HepG2 (cell line): ENCODE data around the gene RILP. TPM values are rescaled to one million over a fixed set of nuclear protein-coding genes. Genes with fewer than 3 reads are reported as not detected.
A peak's percentile ranks its signal among the peaks of the same experiment; 100 is the strongest.

ENCODE experiments used
- MAFG ChIP-seq: sonication (generic); formaldehyde crosslinking; IDR thresholded peaks from 2 replicates; pipeline ENCODE4 v1.5.1; 2020; ENCODE audit warnings: mild to moderate bottlenecking, missing genetic modification reagents
- RNF219 ChIP-seq: sonication (generic); formaldehyde crosslinking; IDR thresholded peaks from 2 replicates; pipeline ENCODE4 v1.5.0; 2020; ENCODE audit warnings: mild to moderate bottlenecking, missing genetic modification reagents
- SMC3 ChIP-seq: IDR thresholded peaks from 2 replicates; pipeline ENCODE4 v1.6.1; 2011; ENCODE audit warnings: low read length, improper control_type of control experiment
- ZBTB10 ChIP-seq: sonication (generic); formaldehyde crosslinking; IDR thresholded peaks from 2 replicates; pipeline ENCODE4 v1.4.0; 2020; ENCODE audit warnings: missing genetic modification reagents, borderline replicate concordance
- ZBTB2 ChIP-seq: sonication (generic); formaldehyde crosslinking; IDR thresholded peaks from 2 replicates; pipeline ENCODE4 v1.8.0; 2022; ENCODE audit warnings: low read depth, missing genetic modification reagents
- ZBTB40 ChIP-seq, 2 experiments: fragments of 450-650 bp in 1 of 2; sonication (generic) in 1 of 2; formaldehyde crosslinking in 1 of 2; IDR thresholded peaks; 2 replicates each; pipeline versions ENCODE4 v1.6.1 to v1.8.0; 2016 to 2022; ENCODE audit warnings: antibody characterized with exemption in 1 of 2, mild to moderate bottlenecking in 1 of 2, missing genetic modification reagents in 1 of 2
- ZNF557 ChIP-seq: sonication (generic); formaldehyde crosslinking; IDR thresholded peaks from 2 replicates; pipeline ENCODE4 v1.4.0; 2020; ENCODE audit warnings: missing genetic modification reagents
- ZNF83 ChIP-seq: sonication (generic); formaldehyde crosslinking; IDR thresholded peaks from 2 replicates; pipeline ENCODE4 v1.4.0; 2020; ENCODE audit warnings: missing genetic modification reagents, mild to moderate bottlenecking, borderline replicate concordance
- polyA plus RNA-seq, 8 experiments: library from polyadenylated mRNA; depleted of rRNA in 3 of 8; stranded (reverse) in 7 of 8; unstranded in 1 of 8; fragments of >200 nt; fragmentation: Illumina TruSeq in 4 of 8; extraction: Trizol in 4 of 8; gene quantifications; 2 replicates each; pipeline versions ENCODE4 v1.2.1 to v1.2.3, GENCODE V29; 2011 to 2016; ENCODE audit warnings: low read depth in 4 of 8, missing spikeins in 1 of 8, mixed read lengths in 1 of 8; ENCODE audit not compliant: insufficient read depth in 1 of 8
- total RNA-seq, 5 experiments: library from RNA; depleted of rRNA; stranded (reverse); fragments of >200 nt; fragmentation: Illumina TruSeq; extraction: Trizol; gene quantifications; 2 replicates each; pipeline ENCODE4 v1.2.3, GENCODE V29; 2016; ENCODE audit warnings: low read depth in 1 of 5
- TF ChIP-seq, protein P1 (sequence below): sonication (generic); formaldehyde crosslinking; IDR thresholded peaks from 2 replicates; pipeline ENCODE4 v1.9.0; 2022; ENCODE audit warnings: low read depth, missing genetic modification reagents

Gene RILP
- total and polyA plus RNA-seq, 2 of the 13 experiments (the other 11 are each of a cell fraction or from before 2014, with no cell fraction given) = 6.6 to 8.1 TPM

DNA sequence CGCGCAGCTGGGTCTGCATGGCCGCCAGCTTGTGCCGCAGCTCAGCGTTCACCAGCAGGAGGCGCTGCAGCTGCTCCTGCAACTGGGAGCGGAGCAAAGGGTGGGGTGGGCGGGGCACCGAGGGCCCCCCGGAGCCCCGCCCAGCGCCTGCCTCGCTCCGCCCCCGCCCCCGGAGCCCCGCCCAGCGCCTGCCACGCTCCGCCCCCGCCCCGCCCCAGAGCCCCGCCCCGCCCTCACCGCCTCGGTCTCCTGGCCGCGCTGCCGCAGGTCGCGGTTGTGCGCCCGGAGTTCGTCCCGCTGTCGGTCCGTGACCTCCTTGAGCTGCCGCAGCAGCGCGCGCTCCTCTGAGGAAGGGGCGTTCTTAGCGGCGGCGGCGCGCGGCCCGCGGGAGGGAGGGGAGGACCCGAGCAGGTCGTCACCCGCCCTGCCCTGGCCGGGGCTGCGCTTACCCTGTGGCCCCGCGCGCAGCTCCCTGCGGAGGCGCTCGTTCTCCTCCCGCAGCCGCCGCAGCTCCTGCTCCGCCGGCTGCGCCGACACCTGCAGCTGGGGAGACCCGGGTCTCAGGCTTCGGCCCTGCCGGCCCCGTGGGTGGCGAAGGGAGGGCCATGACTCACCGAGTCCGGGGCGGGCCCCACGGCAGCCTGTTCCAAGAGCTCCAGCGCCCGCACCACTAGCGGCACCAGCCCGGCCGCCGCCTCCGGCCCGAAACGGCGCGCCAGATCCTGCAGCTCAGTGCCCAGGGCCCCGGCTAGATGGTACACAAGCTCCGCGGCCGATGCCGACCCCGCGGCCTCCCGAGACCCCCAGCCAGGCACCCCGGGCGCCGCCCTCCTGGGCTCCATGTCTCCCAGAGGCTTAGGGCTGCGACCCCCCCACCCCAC, 463 bp downstream of the RILP start (continued):
- TF ChIP-seq ZBTB40 (IDR thresholded peaks at IDR 0.05) = no peak
- TF ChIP-seq ZBTB40 (CRISPR knock-in tag; IDR thresholded peaks at IDR 0.05) = peak; percentile 56
- no peak for TF ChIP-seq ZNF557
- no peak for TF ChIP-seq ZNF83 (CRISPR knock-in tag)
- TF ChIP-seq ZBTB2 (CRISPR knock-in tag) = peak; percentile 79
- TF ChIP-seq, protein P1, sequence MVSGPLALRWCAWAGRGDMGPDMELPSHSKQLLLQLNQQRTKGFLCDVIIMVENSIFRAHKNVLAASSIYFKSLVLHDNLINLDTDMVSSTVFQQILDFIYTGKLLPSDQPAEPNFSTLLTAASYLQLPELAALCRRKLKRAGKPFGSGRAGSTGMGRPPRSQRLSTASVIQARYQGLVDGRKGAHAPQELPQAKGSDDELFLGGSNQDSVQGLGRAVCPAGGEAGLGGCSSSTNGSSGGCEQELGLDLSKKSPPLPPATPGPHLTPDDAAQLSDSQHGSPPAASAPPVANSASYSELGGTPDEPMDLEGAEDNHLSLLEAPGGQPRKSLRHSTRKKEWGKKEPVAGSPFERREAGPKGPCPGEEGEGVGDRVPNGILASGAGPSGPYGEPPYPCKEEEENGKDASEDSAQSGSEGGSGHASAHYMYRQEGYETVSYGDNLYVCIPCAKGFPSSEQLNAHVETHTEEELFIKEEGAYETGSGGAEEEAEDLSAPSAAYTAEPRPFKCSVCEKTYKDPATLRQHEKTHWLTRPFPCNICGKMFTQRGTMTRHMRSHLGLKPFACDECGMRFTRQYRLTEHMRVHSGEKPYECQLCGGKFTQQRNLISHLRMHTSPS (CRISPR knock-in tag) = no peak; the same call in 1 of the 2 replicates
- TF ChIP-seq ZBTB10 = no peak
- no peak for TF ChIP-seq RNF219 (CRISPR knock-in tag)
- TF ChIP-seq SMC3 = no peak
- TF ChIP-seq MAFG = no peak
